NK-92 (cell line): ENCODE data around the gene HTR5A.
"Not testable (repeated sequence)": the region's sequence is repeated elsewhere in the genome, so short reads cannot be mapped to it uniquely, and the experiment has no call there.

Experiments
- DNase-seq: peaks from one replicate; lab custom pipeline; 2025; ENCODE audit not compliant: unreplicated experiment; lab: John Stamatoyannopoulos, UW

Gene HTR5A

GRCh38 chr7:155069992-155070751, at the start of gene HTR5A:
Gene HTR5A (plus strand): TSS chr7:155070324. CDS start chr7:155070900, 576 bp downstream.
- DNase-seq = no peak

GRCh38 chr7:155020996-155021395, 49.1 kb upstream of the HTR5A start:
- DNase-seq = no peak

GRCh38 chr7:155021699-155022145, 48.4 kb upstream of the HTR5A start:
- no peak for DNase-seq

GRCh38 chr7:155027879-155028278, 42.2 kb upstream of the HTR5A start:
- DNase-seq = no peak

- no peak for DNase-seq
These were observed 37.1 kb upstream of the HTR5A start for GRCh38 chr7:155032978-155033377.

- not testable (repeated sequence) for DNase-seq
These were observed 35.6 kb upstream of the HTR5A start for GRCh38 chr7:155034495-155034894.

GRCh38 chr7:155038335-155038734, 31.8 kb upstream of the HTR5A start:
- no peak for DNase-seq

- no peak for DNase-seq
These were observed 26.4 kb upstream of the HTR5A start for GRCh38 chr7:155043756-155044155.

GRCh38 chr7:155048006-155048405, 22.1 kb upstream of the HTR5A start:
- no peak for DNase-seq

- no peak for DNase-seq
These were observed 18.8 kb upstream of the HTR5A start for GRCh38 chr7:155051355-155051754.

GRCh38 chr7:155053002-155053401, 17.1 kb upstream of the HTR5A start:
- DNase-seq = no peak

GRCh38 chr7:155054761-155055160, 15.4 kb upstream of the HTR5A start:
- no peak for DNase-seq

- no peak for DNase-seq
These were observed 13.0 kb upstream of the HTR5A start for GRCh38 chr7:155057076-155057475.

- no peak for DNase-seq
These were observed 11.2 kb upstream of the HTR5A start for GRCh38 chr7:155058896-155059295.

GRCh38 chr7:155059703-155060102, 10.4 kb upstream of the HTR5A start:
- no peak for DNase-seq

GRCh38 chr7:155062411-155062810, 7.7 kb upstream of the HTR5A start:
- DNase-seq = no peak

GRCh38 chr7:155064186-155064585, 5.9 kb upstream of the HTR5A start:
- no peak for DNase-seq

GRCh38 chr7:155066417-155066950, 3.6 kb upstream of the HTR5A start:
- no peak for DNase-seq

- no peak for DNase-seq
These were observed 1.1 kb downstream of the HTR5A start for GRCh38 chr7:155071121-155071651.

- DNase-seq = no peak
These were observed 1.9 kb downstream of the HTR5A start for GRCh38 chr7:155071916-155072571.

- DNase-seq = no peak
These were observed 3.8 kb downstream of the HTR5A start for GRCh38 chr7:155073922-155074321.

- DNase-seq = no peak
These were observed 13.9 kb downstream of the HTR5A start for GRCh38 chr7:155084021-155084420.
